NK-92 (cell line): ENCODE results near the gene AUTS2.

ENCODE experiments used
- DNase-seq: peaks from one replicate; lab custom pipeline; 2025; ENCODE audit not compliant: unreplicated experiment; lab: John Stamatoyannopoulos, UW

AUTS2 gene

DNA sequence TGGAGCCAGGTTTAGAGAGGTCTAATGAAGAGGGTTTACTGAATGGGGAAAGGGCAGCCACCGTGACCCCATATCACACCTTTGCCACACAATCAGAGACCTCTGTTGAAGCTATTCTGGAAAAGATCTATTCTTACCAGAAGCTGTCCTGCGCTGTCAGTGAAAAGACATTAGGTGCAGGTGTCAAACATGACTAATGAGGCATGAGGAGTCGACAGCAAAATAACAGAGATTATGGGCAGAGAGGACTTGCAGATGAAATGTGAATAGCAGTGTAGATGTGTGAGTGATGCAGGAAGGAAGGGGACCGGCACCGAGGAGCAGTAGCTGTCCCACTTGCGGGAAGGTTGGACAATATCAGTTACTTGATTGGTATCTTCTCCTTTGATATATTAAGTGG, 906.0 kb downstream of the AUTS2 start:
- DNase-seq = no peak

DNA sequence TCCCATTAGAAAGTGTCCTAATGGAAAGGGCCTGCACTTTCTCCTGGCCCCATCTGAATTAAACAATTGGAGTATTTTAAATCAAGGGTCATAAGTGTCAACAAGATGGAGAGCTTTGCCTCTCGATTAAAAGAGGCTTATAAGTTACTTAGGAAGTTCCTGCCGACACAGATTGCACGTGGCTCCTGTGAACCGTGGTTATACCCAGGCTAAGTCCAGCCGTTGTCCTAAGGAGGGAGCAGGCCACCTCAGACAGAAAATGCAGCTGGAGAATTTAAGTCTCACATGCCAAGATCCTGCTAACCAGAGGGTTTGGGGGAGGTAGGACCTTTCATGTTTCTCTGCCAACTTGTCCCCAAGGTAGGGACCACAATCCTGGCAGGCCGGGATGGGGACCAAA, 907.2 kb downstream of the AUTS2 start:
- DNase-seq = no peak

DNA sequence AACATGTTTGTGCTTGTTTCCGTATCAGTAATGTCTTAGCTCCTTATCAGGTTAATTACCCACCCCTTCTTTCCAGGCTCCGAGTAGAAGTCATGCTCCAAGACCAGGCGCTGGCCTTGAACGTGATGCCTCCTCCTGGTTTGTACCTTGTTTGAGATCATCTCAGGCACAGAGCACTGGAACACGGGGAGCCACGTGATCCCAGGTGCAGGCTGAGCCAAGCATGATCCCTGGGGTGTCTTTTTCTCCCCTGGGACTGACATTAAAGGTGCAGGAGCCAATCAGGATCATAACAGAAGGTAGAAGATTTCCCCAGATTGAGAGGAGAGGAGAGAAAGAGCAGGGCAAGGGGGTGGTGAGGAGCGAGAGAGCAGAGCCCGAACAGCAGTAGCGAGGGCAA, 907.6 kb downstream of the AUTS2 start:
- no peak for DNase-seq

DNA sequence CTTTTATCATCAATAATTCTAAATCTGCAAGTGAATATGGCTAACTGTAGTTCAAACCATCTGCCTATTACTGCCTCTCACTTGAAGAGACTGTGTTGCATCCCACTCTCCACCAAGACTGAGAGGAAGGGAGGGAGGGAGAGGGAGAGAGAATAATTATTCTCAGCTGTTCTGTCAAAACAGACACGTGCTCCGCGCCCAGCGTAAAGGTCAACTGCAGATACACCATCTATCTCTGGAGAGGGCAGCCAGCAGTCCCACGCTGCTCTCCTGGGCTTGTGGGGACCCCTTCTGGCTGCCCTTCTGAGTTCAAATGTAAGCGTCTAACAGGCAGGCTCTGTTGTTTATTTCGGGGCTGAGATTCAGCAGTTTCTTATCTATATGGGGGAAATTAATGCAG, 908.2 kb downstream of the AUTS2 start:
- DNase-seq = no peak

GRCh38 chr7:70512144-70512543, 913.9 kb downstream of the AUTS2 start:
- no peak for DNase-seq

GRCh38 chr7:70512761-70513160, 914.5 kb downstream of the AUTS2 start:
- no peak for DNase-seq

GRCh38 chr7:70520611-70521010, 922.3 kb downstream of the AUTS2 start:
- DNase-seq = no peak

- DNase-seq = no peak
Observed at GRCh38 chr7:70523249-70523988, 925.1 kb downstream of the AUTS2 start.

DNA sequence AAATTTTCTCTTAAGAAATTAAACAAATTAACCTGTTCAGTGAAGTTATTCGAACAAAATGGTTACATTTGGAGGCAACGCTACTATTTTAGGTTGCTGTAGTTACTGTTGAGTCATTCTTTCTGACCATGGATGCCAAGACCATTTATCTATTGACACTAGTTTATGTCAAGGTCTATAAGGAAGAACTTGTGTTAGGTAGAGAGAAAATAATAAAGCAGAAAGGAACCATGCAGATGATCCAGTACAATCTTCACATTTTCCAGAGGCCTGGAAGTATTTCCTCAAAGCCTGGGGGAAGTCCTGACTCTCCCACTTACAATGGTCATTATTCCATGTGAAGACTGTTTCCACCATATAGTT, 925.7 kb downstream of the AUTS2 start:
- DNase-seq = no peak

- no peak for DNase-seq
Observed at GRCh38 chr7:70525991-70526390, 927.7 kb downstream of the AUTS2 start.

DNA sequence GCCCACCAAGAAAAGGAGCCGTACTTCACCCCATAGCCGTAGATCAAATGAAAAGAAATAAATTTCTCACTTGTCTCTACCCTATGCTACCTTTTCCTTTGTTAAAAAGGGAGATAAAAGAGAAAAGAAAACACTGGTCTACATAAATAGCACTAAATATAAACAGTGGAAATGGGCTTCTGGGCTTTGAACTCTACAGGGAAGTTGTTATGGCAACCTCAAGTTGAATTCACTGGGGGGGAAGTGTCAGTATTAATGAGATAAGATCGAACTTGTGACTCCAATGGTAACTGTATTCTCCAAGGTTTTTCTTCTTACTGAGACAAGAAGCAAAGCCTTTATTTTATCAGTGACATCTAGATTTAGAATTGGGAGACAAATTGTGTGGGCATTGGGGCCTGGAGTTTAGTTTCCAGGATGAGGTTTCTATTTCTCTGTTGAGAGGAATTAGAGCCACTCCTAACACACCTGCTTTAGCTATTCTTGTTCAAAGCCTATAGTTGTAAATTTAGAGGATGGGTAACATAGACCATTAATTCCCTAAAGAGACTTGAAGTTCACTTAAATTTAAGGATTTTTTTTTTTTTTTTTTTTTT, 929.3 kb downstream of the AUTS2 start:
- DNase-seq = no peak

- DNase-seq = no peak
Observed at GRCh38 chr7:70529436-70529835, 931.2 kb downstream of the AUTS2 start.

- DNase-seq = no peak
Observed at GRCh38 chr7:70529914-70530585, 931.8 kb downstream of the AUTS2 start.

DNA sequence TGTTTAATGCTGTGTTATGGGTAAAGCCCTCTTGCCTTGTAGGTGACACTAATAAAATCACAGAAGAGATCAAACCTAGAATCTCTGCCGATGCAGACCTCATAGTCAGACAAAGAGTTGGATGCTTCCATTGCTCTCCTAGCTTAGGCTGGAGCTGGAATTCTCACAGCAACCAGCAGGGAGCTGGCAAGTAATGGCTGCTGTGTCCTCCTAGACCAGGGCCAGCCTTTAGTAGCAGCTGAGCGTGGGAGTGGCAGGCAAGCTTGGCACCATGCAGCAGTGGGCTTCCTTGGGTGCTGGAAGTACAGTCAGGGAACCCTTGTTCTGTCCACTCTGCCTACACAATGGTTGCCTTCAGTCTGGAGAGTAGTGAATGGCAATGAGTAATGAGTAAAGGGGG, 935.3 kb downstream of the AUTS2 start:
- no peak for DNase-seq

DNA sequence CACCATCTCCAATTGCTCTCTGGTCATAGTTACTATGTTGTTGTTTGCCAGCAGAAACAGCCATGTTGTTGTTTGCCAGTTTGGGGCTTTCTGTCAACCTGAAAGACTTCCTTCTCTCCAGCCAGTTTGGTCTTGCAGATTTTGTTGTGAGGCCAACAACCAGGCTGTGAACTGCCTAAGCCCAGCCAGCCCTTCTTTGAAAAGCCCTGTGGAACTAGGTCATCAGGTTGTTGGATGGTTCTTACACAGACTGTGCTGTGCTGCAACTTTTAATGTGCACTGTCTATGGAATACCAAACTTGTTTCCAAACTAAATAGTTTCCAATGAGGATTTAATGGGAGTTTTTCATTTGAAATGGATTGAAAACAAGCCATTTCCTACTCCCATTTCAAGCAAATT, 940.9 kb downstream of the AUTS2 start:
- no peak for DNase-seq

DNA sequence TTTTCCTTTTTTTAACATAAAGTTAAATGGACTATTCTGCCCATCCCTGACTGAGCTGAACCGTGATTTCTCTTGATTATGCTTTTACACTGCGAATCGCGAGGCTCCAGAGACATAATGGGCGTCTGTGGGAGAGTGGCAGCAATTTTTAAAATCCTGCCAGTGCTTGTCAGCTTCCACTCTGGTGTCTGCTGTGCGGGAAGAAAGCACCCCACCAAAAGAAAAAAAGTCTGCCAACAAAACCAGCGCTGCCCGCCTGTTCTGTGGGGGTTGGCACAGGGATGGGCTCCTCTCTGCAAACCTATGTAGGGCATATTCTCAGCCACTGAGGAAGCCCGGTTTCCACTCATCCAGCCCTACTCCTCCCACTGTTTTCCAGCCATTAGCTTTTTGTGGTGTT, 941.3 kb downstream of the AUTS2 start:
- no peak for DNase-seq

DNA sequence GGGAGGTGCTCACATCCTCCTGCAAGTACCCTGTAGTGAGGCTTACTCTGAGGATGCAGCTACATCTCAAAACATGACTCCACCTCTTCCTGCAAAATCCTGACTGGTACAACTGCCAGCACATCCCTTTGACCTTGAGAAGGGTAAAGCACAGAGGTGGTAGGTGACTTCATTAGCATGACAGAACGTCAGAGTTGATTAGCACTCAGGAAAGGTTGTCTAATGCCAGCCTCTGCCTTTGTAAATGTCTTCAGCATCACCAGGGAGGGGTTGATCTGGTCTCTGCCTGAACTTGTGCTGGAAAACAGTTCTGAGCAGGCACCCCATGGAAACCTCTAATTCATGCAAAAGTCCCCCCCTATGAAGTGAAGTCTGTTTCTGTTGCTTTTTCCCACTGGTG, 942.4 kb downstream of the AUTS2 start:
- DNase-seq = no peak

DNA sequence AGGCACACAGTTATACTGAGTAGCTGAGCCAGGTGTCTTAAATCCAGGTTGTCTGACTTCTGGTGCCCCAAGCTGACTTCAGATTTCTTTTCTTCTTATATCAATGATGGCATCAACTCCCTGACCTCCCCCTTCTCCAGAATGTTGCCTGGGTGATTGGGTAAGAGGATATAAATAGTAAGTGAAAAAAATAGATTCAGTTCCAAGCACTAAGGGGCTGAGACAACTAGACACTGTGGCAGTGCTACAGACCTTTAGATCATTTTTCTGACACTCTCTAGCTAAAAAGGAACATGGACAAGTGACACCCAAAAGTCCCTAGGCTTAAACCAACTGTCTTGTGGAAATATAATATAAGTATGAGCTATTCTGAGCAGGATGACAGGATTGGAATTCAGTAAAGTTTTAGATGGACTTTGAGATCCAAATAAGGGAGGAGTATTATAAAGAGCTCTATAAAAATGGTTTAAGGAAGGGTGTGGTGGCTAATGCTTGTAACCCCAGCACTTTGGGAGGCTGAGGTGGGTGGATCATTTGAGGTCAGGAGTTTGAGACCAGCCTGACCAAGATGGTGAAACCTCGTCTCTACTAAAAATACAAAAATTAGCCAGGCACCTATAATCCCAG, 944.6 kb downstream of the AUTS2 start:
- DNase-seq = no peak

- no peak for DNase-seq
Observed at GRCh38 chr7:70544016-70544415, 945.7 kb downstream of the AUTS2 start.

DNA sequence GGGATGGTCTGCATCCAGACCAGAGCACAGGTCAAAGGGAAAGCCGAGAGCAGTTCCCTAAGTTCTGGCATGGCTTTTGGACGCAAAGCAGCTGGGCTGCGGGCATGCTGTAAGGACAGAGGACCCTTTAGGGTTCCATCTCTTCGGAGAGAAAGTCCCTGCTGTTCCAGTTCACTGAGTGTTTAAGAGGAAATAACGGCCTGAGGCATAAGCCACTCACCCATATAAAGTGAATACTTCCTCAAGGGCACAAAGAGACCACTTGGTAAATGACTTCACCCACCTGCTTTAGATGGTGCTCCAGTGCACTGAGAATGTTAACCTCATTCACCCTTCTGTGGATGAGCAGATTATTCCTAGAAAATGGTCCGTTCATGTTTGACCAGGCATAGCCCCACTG, 946.9 kb downstream of the AUTS2 start:
- no peak for DNase-seq

- DNase-seq = no peak
Observed at GRCh38 chr7:70552141-70552540, 953.9 kb downstream of the AUTS2 start.

DNA sequence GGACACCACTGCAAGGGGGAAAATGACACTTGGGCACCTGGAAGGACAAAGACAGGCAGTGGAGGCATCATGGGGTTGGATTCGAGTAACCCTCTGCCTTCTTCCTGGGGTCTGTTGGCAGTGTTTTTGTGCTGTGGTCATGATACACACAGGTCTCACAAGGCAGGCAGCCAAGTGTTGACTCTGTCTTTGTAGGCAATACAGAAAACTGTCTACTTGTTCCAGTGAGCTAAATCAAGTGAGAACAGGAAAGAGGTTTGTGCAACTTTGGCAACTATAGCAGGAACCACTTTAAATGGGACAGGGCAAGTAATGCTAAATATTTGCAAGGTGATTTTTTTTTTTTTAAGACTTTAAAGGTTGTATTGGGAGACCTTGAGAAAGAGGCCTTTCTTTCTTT, 955.1 kb downstream of the AUTS2 start:
- no peak for DNase-seq
